H1 (cell line): Measurements from ENCODE around the gene MCM7. TPM values are rescaled to one million over a fixed set of nuclear protein-coding genes. Genes with fewer than 3 reads are reported as not detected.
A peak's percentile ranks its signal among the peaks of the same experiment; 100 is the strongest.

Experiments used
- CBX5 ChIP-seq: fragments of 300-800, 300-1000 bp; sonication (generic); IDR thresholded peaks from 2 replicates; pipeline ENCODE4 v1.7.1; 2016; ENCODE audit warnings: antibody characterized with exemption, low read length, low read depth
- CTCF ChIP-seq, 3 experiments: IDR thresholded peaks; 1 replicate in 2 of 3; 2 replicates in 1 of 3; pipeline versions ENCODE4 v1.5.1 to v1.6.1; 2011; ENCODE audit warnings: low read length in 3 of 3, mild to moderate bottlenecking in 3 of 3, inconsistent platforms in 2 of 3, low read depth in 1 of 3, moderate library complexity in 1 of 3; ENCODE audit not compliant: insufficient read depth in 1 of 3; ENCODE audit errors: control extremely low read depth in 1 of 3
- E2F6 ChIP-seq: IDR thresholded peaks from 2 replicates; pipeline ENCODE4 v1.6.1; 2012; ENCODE audit warnings: inconsistent platforms
- RXRA ChIP-seq: IDR thresholded peaks from 2 replicates; pipeline ENCODE4 v1.6.1; 2011; ENCODE audit warnings: low read depth, mild to moderate bottlenecking, low read length, moderate library complexity; ENCODE audit not compliant: insufficient read depth
- polyA plus RNA-seq, 7 experiments: library from polyadenylated mRNA; depleted of rRNA in 3 of 7; stranded (reverse) in 5 of 7; unstranded in 2 of 7; fragments of >200 nt in 5 of 7; fragments of 200-250 nt in 2 of 7; gene quantifications; 1 replicate in 5 of 7; 2 replicates in 1 of 7; 4 replicates in 1 of 7; pipeline versions ENCODE4 v1.2.1 to v1.2.3, GENCODE V29; 2011 to 2013; ENCODE audit warnings: missing spikeins in 2 of 7, mixed read lengths in 2 of 7
- total RNA-seq: library from RNA; stranded (reverse); fragmentation: NEBNext Ultra II Directional; extraction: Animal tissue kit (Norgen Biotek cat#: 25700); gene quantifications from 2 replicates; pipeline ENCODE4 v1.2.1, GENCODE V29; 2021

Gene MCM7
- total and polyA plus RNA-seq, 2 of the 8 experiments (the other 6 are each of a cell fraction or from before 2014, with no cell fraction given) = 313 to 344 TPM

- TF ChIP-seq CTCF (IDR thresholded peaks at IDR 0.05; ENCODE audit: control extremely low read depth in 1 of 3, insufficient read depth in 1 of 3, low read depth in 1 of 3, low read length in 3 of 3) (peak; percentile 92 to 98 (median 97)), RXRA (no peak), E2F6 (no peak), CBX5 (no peak)
Observed at GRCh38 chr7:100132697-100133151, 31.5 kb upstream of the MCM7 start (continued).
